22Rv1 (cell line): Measurements from ENCODE around the gene CYP11A1.

Experiments
- ZFX ChIP-seq: fragments of 450-650 bp; IDR thresholded peaks from 2 replicates; pipeline ENCODE4 v1.6.1; 2017; ENCODE audit warnings: antibody characterized with exemption, borderline replicate concordance
- TF ChIP-seq, protein P1 (sequence below): fragments of 450-650 bp; IDR thresholded peaks from 2 replicates; pipeline ENCODE4 v1.5.1; 2017; ENCODE audit warnings: mild to moderate bottlenecking

DNA sequence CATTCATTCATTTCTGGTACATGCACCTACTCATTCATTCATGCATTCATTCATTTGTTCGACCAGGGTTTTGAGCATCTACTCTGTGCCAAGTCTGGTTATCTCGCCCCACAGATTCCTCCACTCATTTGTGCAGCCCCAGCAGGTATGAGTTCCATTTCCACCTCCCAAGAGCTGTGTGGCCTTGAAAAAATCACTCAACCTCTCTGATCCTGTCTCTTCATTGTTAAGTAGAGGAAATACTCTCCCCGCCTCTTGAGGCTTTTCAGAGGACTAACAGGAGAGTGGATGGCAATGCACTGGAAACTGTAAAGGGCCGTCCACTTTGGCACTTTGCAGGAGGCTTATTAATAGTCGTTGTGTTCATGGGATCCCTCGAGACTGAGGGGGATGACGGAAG, 61.8 kb downstream of the CYP11A1 start:
- TF ChIP-seq, protein P1, sequence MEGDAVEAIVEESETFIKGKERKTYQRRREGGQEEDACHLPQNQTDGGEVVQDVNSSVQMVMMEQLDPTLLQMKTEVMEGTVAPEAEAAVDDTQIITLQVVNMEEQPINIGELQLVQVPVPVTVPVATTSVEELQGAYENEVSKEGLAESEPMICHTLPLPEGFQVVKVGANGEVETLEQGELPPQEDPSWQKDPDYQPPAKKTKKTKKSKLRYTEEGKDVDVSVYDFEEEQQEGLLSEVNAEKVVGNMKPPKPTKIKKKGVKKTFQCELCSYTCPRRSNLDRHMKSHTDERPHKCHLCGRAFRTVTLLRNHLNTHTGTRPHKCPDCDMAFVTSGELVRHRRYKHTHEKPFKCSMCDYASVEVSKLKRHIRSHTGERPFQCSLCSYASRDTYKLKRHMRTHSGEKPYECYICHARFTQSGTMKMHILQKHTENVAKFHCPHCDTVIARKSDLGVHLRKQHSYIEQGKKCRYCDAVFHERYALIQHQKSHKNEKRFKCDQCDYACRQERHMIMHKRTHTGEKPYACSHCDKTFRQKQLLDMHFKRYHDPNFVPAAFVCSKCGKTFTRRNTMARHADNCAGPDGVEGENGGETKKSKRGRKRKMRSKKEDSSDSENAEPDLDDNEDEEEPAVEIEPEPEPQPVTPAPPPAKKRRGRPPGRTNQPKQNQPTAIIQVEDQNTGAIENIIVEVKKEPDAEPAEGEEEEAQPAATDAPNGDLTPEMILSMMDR = no peak
- no peak for TF ChIP-seq ZFX
